NCI-H1048 (cell line): Measurements from ENCODE around the gene NME3.
A peak's percentile ranks its signal among the peaks of the same experiment; 100 is the strongest.

Experiments
- DNase-seq: peaks from one replicate; lab custom pipeline; 2025; lab: John Stamatoyannopoulos, UW

The NME3 gene

GRCh38 chr16:1793578-1794220 lies 22.4 kb upstream of the NME3 start, which contains the start of gene IGFALS:
TSS of gene IGFALS (minus strand) at chr16:1793705. CDS start at chr16:1793652, 53 bp downstream.
- DNase-seq, result no peak

- no peak for DNase-seq
Measured at GRCh38 chr16:1792836-1793577, 21.7 kb upstream of the NME3 start.

- no peak for DNase-seq
Measured at GRCh38 chr16:1791943-1792812, 20.8 kb upstream of the NME3 start.

GRCh38 chr16:1791256-1791942 lies 20.1 kb upstream of the NME3 start:
- no peak for DNase-seq

GRCh38 chr16:1790611-1791255 lies 19.4 kb upstream of the NME3 start:
- DNase-seq, result no peak

- no peak for DNase-seq
Measured at GRCh38 chr16:1790261-1790610, 18.9 kb upstream of the NME3 start.

GRCh38 chr16:1789643-1790045 lies 18.3 kb upstream of the NME3 start:
- no peak for DNase-seq

- DNase-seq, result no peak
Measured at GRCh38 chr16:1788708-1789100, 17.4 kb upstream of the NME3 start.

GRCh38 chr16:1788095-1788707 lies 16.9 kb upstream of the NME3 start:
- no peak for DNase-seq

- DNase-seq, result no peak
Measured at GRCh38 chr16:1787322-1788094, 16.2 kb upstream of the NME3 start.

- DNase-seq, result no peak
Measured at GRCh38 chr16:1787056-1787321, 15.6 kb upstream of the NME3 start.

GRCh38 chr16:1786242-1787055 lies 15.1 kb upstream of the NME3 start:
- no peak for DNase-seq

GRCh38 chr16:1785846-1786170 lies 14.5 kb upstream of the NME3 start:
- DNase-seq, result no peak

GRCh38 chr16:1784977-1785845 lies 13.9 kb upstream of the NME3 start:
- DNase-seq, result no peak

- DNase-seq, result peak; percentile 90
Measured at GRCh38 chr16:1782408-1783264, 11.3 kb upstream of the NME3 start, which contains the start of the genes NUBP2 and SPSB3. TSS of gene NUBP2 (plus strand) at chr16:1782960. CDS start at chr16:1783021, 61 bp downstream. TSS of gene SPSB3 (minus strand) at chr16:1782571. CDS start at chr16:1781483, 1,088 bp downstream.

- DNase-seq, result no peak
Measured at GRCh38 chr16:1781758-1782407, 10.5 kb upstream of the NME3 start.

- no peak for DNase-seq
Measured at GRCh38 chr16:1781254-1781653, 9.9 kb upstream of the NME3 start.
